Astrocyte (in vitro differentiated cells and primary cell): ENCODE results near the gene KPNA2.

Experiments
- CTCF ChIP-seq: IDR thresholded peaks from 2 replicates; pipeline ENCODE4 v1.5.1; 2011; ENCODE audit warnings: low read depth, mild to moderate bottlenecking, inconsistent platforms, low read length, moderate library complexity; ENCODE audit not compliant: insufficient read depth
- EZH2 ChIP-seq: IDR thresholded peaks from 2 replicates; pipeline ENCODE4 v1.6.1; 2012; ENCODE audit warnings: mild to moderate bottlenecking, low read length, inconsistent platforms; ENCODE audit not compliant: insufficient read depth

GRCh38 chr17:68013385-68013784 lies 22.1 kb upstream of the KPNA2 start:
- TF ChIP-seq CTCF (no peak), EZH2 (no peak)
